Heart right ventricle (tissue), 16 donors: Measurements from ENCODE around the gene ALS2. TPM values are rescaled to one million over a fixed set of nuclear protein-coding genes. Genes with fewer than 3 reads are reported as not detected.

Experiments
- ATAC-seq, 8 donors: fragments of 200-7000 bp; cut with Tn5 transposase; one replicate each; pipeline ENCODE4 v1.9.1; 2020; ENCODE audit warnings: mild to moderate bottlenecking in 8 of 8, moderate library complexity in 8 of 8, moderate number of reproducible peaks in 1 of 8
- DNase-seq, 2 donors: peaks; one replicate each; pipeline ENCODE4 v3.0.0-alpha.2; 2020
- H3K27ac ChIP-seq, 10 donors: fragments of 200-600 bp; sonication (generic) in 2 of 10; one replicate each; pipeline versions ENCODE4 v1.5.0 to v1.8.0; 2020 to 2022; ENCODE audit warnings: mild to moderate bottlenecking in 3 of 10
- H3K27me3 ChIP-seq, 7 donors: fragments of 200-600 bp; one replicate each; pipeline ENCODE4 v1.8.0; 2021 to 2022; ENCODE audit warnings: mild to moderate bottlenecking in 2 of 7
- H3K36me3 ChIP-seq, 9 donors: fragments of 200-600 bp; sonication (generic) in 1 of 9; one replicate each; pipeline versions ENCODE4 v1.5.0 to v1.8.0; 2020 to 2022; ENCODE audit warnings: mild to moderate bottlenecking in 2 of 9
- H3K4me1 ChIP-seq, 9 donors: fragments of 200-600 bp; sonication (generic) in 1 of 9; one replicate each; pipeline versions ENCODE4 v1.5.0 to v1.8.0; 2020 to 2022; ENCODE audit warnings: mild to moderate bottlenecking in 4 of 9
- H3K4me3 ChIP-seq, 10 donors: fragments of 200-600 bp; sonication (generic) in 2 of 10; one replicate each; pipeline versions ENCODE4 v1.5.0 to v1.8.0; 2020 to 2022; ENCODE audit warnings: mild to moderate bottlenecking in 7 of 10, moderate library complexity in 2 of 10
- H3K9me3 ChIP-seq, 11 donors: fragments of 200-600 bp in 10 of 11; sonication (generic) in 2 of 11; one replicate each; pipeline versions ENCODE4 v1.5.0 to v1.8.0; 2013 to 2022; ENCODE audit warnings: mild to moderate bottlenecking in 2 of 11, control low read depth in 1 of 11, moderate library complexity in 1 of 11
- CTCF ChIP-seq, 9 donors: fragments of 200-600 bp; sonication (generic) in 2 of 9; IDR thresholded peaks; one replicate each; pipeline versions ENCODE4 v1.5.0 to v1.8.0; 2021 to 2022; ENCODE audit warnings: antibody characterized with exemption in 9 of 9, mild to moderate bottlenecking in 5 of 9, moderate library complexity in 1 of 9
- WGBS, 2 donors: extraction: QIAGEN DNeasy Blood & Tissue Kit; methylation state at CpG; one replicate each; pipeline ENCODE4 v1.1.7; 2013; ENCODE audit warnings: inconsistent platforms in 1 of 2; 5-methylcytosine and 5-hydroxymethylcytosine counted together
- intact Hi-C, 10 donors: fragments of 100-400 bp; cut with DNase I; formaldehyde crosslinking; loops; one replicate each; pipeline versions ENCODE4 v1.11.1 to v1.14.2; 2022
- long read RNA-seq, 3 donors: library from polyadenylated mRNA; unstranded; transcript quantifications; one replicate each; pipeline ENCODE4 v2.0.0, GENCODE V29; 2020 to 2021
- polyA plus RNA-seq, 2 donors: library from polyadenylated mRNA; stranded (reverse); fragments of 200-250 nt; gene quantifications; one replicate each; pipeline ENCODE4 v1.2.3, GENCODE V29; 2013
- total RNA-seq, 10 donors: library from RNA; stranded (reverse); fragmentation: NEBNext Ultra II Directional in 3 of 10; extraction: Animal tissue kit (Norgen Biotek cat#: 25700) in 3 of 10; gene quantifications; one replicate each; pipeline versions ENCODE4 v1.2.1 to v1.2.4, GENCODE V29; 2021 to 2023
- donor health status: Arrhythmogenic right ventricular cardiomyopathy.
- donor health status: ischemic (EF 13 %, LVEDD 7.1; RV severe dilation, severe dysfunction).
- donor health status: healthy with polysubstance abuse.
- donor health status: DM: no; HTN: yes; CAD: no.
- donor health status: DM: no; HTN: no; CAD: no.
- donor health status: ischemic (EF 25% LVEDD 6.9; RV normal size, moderate dysfunction).
- donor health status: ischemic (EF 25% LVEDD 5.7; RV mildly dilated, moderate dysfunction).
- donor health status: healthy.
- donor health status: DM: yes; HTN: yes; CAD: no.
- donor health status: Ischemic cardiomyopathy.
- donor health status: ischemic (EF 35%, LVEDD 5.7; RV mildly dilated, moderate dysfunction).
- donor health status: nonischemic (EF 11% LVEDD 7.7; RV severe dilation, severe dysfunction).
- donor health status: DM: yes; HTN: yes; CAD: no.
- donor health status: PGD.
- donor health status: ischemic (EF 29% LVEDD 5.4; RV normal size, mild dysfunction).
- donor health status: nonischemic (EF 23%, LVEDD 6.1; RV moderate dilation, normal function).

ALS2 gene
- 10 to 100 TPM; 26.1 to 49.3 (median 37.9) TPM for total RNA-seq
- polyA plus RNA-seq: 10 to 100 TPM in 1 of 2 donors, 1 to 10 TPM in 1; 7.8 to 15.7 TPM
- long read RNA-seq, donor 1, full-length matches to known transcripts: 12 of 24 reads
- long read RNA-seq, donor 1, partial matches to known transcripts: 5 of 24 reads
- long read RNA-seq, donor 1, other reads (novel, unspliced or antisense): 7 of 24 reads
- long read RNA-seq, donor 2, full-length matches to known transcripts: 19 of 36 reads
- long read RNA-seq, donor 2, partial matches to known transcripts: 10 of 36 reads
- long read RNA-seq, donor 2, other reads (novel, unspliced or antisense): 7 of 36 reads
- long read RNA-seq, donor 3, full-length matches to known transcripts: 13 of 24 reads
- long read RNA-seq, donor 3, partial matches to known transcripts: 6 of 24 reads
- long read RNA-seq, donor 3, other reads (novel, unspliced or antisense): 5 of 24 reads

GRCh38 chr2:201780674-201781493, at the start of gene ALS2:
TSS of gene ALS2 (minus strand) at chr2:201780933. CDS start at chr2:201768885, 12,048 bp downstream.
- DNase-seq (peak; percentile 97 to 98), ATAC-seq (peak; percentile 96 to 98 (median 98))
- peak within 1 kb of the TSS; percentile 78 to 94 (median 92) for H3K27ac ChIP-seq
- H3K36me3 ChIP-seq: no peaks in the 10 kb centered on the region
- intact Hi-C loops: loop anchor here in 1 of 10 donors (10.0 kb wide), 1 partner anchor 254 kb away; the partner anchor contains the start of gene FZD7
- 0% methylated on average over 59 to 60 of the region's 60 CpGs for WGBS, 2 donors
- peak within 1 kb of the TSS; percentile 59 to 97 (median 93) for H3K4me3 ChIP-seq
- no peak for TF ChIP-seq CTCF (IDR thresholded peaks at IDR 0.05)
- peaks cover 0 to 50% (median 40%) of the 10 kb centered on the region in 9 donors for H3K4me1 ChIP-seq
- peaks cover 0 to 8% (median 0%) of the 10 kb centered on the region in 7 donors for H3K27me3 ChIP-seq
- no peaks in the 10 kb centered on the region for H3K9me3 ChIP-seq

DNA sequence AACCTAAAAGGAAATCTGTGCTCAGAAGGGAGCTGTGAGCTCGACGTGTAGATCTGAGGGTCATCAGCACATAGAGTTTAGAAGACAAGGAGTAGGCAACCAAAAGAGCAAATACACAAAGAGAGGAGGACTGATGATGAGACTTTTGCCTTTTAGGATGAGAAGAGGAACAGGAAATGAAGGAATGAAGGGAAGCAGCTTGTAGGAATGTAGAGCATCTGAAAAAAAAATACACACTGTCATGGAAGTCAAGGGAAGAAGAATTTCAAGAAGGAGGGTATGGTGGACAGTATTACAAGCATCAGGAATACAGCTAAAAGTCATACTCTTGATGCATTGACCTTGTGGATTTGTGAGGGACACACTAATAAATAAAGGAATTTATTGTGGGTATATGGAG, 47.5 kb upstream of the ALS2 start:
- no peaks in the 10 kb centered on the region for H3K36me3 ChIP-seq
- no peak for TF ChIP-seq CTCF (IDR thresholded peaks at IDR 0.05)
- no peak overlapping the region for H3K27ac ChIP-seq
- H3K9me3 ChIP-seq: no peaks in the 10 kb centered on the region
- intact Hi-C loops: no loop called here
- H3K27me3 ChIP-seq: no peaks in the 10 kb centered on the region
- DNase-seq: no peak
- no peak overlapping the region for H3K4me3 ChIP-seq
- 88 to 94% methylated on average over 2 of the region's 2 CpGs for WGBS, 2 donors
- no peak for ATAC-seq
- H3K4me1 ChIP-seq: no peaks in the 10 kb centered on the region

- H3K4me1 ChIP-seq: no peaks in the 10 kb centered on the region
- H3K36me3 ChIP-seq: no peaks in the 10 kb centered on the region
- no peak for TF ChIP-seq CTCF (IDR thresholded peaks at IDR 0.05)
- H3K4me3 ChIP-seq: no peak overlapping the region
- no peak for ATAC-seq
- 93% methylated on average over 3 of the region's 3 CpGs for WGBS, 2 donors
- no peak for DNase-seq
- H3K9me3 ChIP-seq: no peaks in the 10 kb centered on the region
- H3K27me3 ChIP-seq: no peaks in the 10 kb centered on the region
- intact Hi-C loops: no loop called here
- no peak overlapping the region for H3K27ac ChIP-seq
These were observed 46.9 kb upstream of the ALS2 start for GRCh38 chr2:201827621-201828020.

GRCh38 chr2:201824212-201824611, 43.5 kb upstream of the ALS2 start:
- 54 to 83% methylated on average over 1 of the region's 1 CpG for WGBS, 2 donors
- Histone ChIP-seq H3K4me1 (no peaks in the 10 kb centered on the region), H3K4me3 (no peak overlapping the region), H3K27ac (no peak overlapping the region), H3K9me3 (no peaks in the 10 kb centered on the region), H3K27me3 (no peaks in the 10 kb centered on the region), H3K36me3 (no peaks in the 10 kb centered on the region)
- no peak for TF ChIP-seq CTCF (IDR thresholded peaks at IDR 0.05)
- ATAC-seq (no peak), DNase-seq (no peak)
- intact Hi-C loops: no loop called here
